Activated CD4-positive, alpha-beta T cell treated with anti-CD3 and anti-CD28 coated beads, Interleukin-10, Interleukin-2, amounts not matched to agents 100 ng/mL and 50 ng/mL, durations not matched to agents 16 hours and 8 hours (primary cell): ENCODE results near the gene SPSB4.

Source experiments
- DNase-seq: peaks from one replicate; pipeline ENCODE4 v3.0.0-alpha.2; 2020

SPSB4 gene

DNA sequence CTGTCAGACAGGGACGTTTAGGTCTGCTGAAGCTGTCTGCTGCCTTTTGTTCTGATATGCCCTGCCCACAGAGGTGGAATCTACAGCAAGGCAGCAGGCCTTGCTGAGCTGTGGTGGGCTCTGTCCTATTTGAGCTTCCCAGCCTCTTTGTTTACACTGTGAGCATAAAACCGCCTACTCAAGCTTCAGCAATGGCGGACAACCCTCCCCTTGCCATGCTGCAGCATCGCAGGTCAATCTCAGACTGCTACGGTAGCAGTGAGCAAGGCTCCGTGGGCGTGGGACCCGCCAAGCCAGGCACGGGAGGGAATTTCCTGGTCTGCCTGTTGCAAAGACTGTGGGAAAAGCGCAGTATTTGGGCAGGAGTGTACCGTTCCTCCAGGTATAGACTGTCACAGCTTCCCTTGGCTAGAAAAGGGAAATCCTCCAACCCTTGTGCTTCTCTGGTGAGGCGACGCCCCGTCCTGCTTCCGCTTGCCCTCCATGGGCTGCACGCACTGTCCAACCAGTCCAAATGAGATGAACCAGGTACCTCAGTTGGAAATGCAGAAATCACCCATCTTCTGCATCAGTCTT lies 71.4 kb downstream of the SPSB4 start:
- no peak for DNase-seq

GRCh38 chr3:141123677-141124410 lies 72.7 kb downstream of the SPSB4 start:
- no peak for DNase-seq

- DNase-seq, result no peak
Observed at GRCh38 chr3:141124715-141125114, 73.6 kb downstream of the SPSB4 start.

DNA sequence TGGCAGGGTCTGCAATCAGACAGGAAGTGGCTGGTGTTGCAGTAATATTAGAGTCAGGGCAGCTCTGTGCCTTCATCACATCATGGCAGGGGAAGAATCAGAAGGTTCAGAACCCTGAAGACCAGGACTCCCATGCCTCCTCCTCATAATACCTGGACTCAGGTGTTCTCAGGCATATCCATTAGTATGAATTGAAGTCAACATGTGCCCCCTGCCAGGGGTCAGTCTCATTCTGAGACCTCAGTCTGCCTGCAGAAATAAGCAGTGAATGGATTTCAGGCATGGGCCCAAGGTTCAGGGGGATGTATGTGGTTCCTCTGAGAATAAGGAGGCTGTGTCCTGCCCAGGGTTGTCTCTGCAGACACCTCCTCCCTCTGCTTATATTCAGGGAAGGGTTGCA lies 74.2 kb downstream of the SPSB4 start:
- no peak for DNase-seq

DNA sequence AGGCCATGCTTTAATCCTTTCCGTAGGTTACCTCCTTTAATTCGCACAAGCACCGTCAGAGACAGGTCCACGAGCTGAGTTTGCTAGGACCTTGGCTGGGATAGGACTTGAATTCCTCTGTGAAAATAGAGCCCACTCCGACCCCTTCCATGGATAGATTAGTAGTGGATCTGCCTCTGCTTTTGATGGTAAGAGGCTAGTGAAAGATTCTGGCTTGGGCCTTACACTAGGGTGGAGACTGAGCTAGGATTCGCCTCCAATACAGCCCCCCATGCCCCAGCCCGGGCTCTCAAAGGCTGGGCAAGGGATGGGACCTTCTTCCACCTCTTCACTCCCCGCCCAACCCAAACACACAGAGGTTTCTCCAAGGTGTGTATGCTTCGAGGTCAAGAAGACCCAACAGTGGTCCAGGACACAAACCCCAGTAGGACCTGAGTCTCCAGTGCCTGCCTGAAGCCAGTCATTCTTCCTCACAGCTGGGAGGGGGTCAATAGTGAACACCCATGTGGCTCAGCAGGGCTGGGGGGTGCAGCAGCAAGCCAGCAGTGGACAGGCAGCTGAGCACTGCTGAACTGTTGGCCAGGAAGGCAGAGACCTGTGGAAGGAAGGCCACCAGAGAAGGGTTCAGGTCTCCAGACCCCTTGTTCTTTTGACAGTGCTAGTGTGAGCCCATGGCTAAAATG lies 75.7 kb downstream of the SPSB4 start:
- DNase-seq, result no peak

- DNase-seq, result no peak
Observed at GRCh38 chr3:141127344-141128125, 76.4 kb downstream of the SPSB4 start.

DNA sequence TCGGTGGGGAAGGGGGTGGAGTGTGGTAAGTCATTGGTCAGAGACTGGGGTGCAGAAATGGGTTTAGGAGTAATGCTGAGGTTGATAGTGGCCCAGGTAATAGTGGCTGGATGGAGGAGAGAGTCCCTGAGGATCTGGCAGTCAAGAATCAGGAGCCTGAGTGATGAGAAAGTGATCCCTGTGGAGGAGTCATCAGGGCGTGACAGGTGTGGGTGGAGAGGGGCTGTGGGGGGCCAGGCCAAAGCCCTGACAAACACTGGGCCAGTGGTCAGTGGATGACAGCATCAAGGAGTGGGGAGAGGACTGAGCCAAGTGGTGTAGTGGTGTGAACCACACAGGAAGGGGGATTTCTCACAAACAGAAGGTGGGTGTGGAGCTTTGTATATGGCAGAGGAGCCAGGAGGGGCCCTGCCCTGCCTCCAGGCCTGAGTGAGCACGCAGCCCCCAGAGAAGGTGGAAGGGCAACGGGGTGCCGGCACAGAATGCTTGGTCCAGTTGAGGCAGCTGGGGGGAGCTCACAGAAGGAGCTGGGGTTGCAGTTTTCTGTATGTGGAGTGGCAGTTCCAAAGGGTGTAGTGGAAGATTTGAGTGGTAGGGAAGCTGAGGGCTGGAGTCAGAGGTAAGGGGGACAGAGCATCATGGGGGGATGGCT lies 77.1 kb downstream of the SPSB4 start:
- DNase-seq, result no peak

- DNase-seq, result no peak
Observed at GRCh38 chr3:141129049-141129448, 77.9 kb downstream of the SPSB4 start.

DNA sequence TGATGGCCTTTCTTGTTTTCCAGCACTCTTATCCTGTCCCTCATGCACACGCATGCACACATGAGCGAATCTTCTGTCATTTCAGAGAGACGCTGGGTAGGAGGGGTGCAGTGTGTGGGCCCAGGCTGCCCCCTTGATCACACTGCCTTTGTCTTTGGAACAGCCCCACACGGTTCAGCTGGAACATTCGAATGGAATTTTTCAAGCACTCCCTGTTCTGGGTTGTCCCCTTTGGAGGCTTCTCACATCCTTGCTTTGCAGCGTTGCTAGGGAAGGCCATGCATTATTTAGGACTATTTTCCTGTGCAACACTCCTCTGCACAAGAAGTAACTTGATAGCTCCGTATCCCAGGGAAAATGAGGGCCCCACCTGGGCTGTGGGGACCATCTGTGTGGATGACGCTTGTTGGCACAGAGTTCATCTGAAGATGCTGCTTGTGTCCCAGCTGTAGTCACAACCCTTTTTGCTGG lies 78.4 kb downstream of the SPSB4 start:
- DNase-seq, result no peak

DNA sequence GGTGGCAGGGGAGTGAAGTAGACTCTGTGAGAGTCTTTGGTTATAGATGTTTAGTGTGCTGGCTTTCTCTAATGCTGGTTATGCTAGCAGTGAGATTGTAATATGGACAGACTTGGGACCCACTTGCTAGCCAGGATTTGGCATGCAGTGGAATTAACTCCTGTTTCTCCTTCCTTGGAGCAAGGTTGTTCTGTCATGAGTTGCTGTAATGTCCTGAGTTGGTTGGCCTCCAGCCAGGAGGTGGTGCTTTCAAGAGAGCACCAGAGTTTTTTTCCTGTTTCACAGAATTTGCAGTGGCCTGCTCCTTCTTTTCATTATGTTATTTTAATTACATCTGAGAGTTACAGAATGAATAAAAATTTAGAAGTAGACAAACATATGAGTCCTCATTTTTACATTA lies 92.4 kb downstream of the SPSB4 start:
- no peak for DNase-seq

GRCh38 chr3:141146979-141147470 lies 95.9 kb downstream of the SPSB4 start:
- DNase-seq, result no peak

GRCh38 chr3:141147657-141148056 lies 96.5 kb downstream of the SPSB4 start:
- DNase-seq, result no peak

GRCh38 chr3:141148169-141148568 lies 97.0 kb downstream of the SPSB4 start:
- DNase-seq, result no peak

- DNase-seq, result no peak
Observed at GRCh38 chr3:141148770-141149169, 97.6 kb downstream of the SPSB4 start.

DNA sequence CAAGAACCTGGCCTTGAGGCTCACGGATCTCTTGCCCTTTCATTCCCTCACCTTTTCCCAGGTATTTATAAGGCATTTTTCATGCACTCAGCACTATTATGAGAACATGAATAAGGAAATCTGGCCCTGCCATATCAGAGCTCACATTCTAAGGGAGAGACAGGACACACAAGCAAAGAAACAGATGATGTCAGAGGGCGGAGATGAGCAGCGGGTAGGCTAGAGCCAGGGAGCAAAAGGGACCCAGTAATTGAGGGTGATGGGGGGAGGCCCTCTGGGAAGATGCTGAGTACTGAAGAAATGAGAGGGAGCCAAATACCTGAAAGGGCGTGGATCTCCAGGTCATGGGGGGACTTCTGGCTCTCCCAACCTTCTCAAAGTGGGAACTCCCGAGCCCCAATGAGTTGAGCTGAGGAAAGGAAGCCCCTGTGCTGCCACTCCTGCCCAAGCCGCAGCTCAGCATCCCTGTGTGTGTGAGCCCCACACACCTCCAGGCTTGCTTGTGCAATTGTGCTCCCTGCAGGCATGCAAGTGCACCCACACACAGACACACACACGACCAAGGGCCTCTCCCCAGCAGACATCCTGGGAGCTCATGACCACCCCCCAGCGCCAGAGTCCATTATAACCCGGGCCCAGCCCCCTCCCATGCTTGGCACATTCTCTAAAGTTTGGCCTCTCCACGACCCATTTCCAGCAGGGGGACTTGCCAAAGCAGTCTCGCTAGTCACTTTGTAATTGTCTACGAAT lies 99.1 kb downstream of the SPSB4 start:
- DNase-seq, result no peak

- no peak for DNase-seq
Observed at GRCh38 chr3:141150931-141151330, 99.8 kb downstream of the SPSB4 start.

DNA sequence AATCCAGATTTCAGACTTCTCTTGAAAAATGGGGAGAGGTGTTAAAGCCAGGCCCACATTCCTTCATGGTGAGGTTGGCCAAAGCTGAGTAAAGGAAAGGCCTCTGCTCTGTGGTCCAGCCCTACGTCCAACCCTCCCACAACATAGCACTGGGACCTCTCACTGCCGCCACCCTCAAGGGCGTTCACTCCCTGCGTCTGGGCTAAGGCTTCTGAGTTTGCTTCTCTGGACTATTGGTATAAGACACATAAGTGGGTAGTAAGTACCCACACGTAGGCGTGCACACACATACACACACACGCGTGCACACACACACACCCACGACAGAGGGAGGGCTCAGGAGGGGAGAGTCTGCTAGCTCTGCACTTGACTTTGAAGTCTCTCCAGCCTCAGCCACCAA lies 100.3 kb downstream of the SPSB4 start:
- DNase-seq, result no peak

GRCh38 chr3:141152130-141152529 lies 101.0 kb downstream of the SPSB4 start:
- no peak for DNase-seq

DNA sequence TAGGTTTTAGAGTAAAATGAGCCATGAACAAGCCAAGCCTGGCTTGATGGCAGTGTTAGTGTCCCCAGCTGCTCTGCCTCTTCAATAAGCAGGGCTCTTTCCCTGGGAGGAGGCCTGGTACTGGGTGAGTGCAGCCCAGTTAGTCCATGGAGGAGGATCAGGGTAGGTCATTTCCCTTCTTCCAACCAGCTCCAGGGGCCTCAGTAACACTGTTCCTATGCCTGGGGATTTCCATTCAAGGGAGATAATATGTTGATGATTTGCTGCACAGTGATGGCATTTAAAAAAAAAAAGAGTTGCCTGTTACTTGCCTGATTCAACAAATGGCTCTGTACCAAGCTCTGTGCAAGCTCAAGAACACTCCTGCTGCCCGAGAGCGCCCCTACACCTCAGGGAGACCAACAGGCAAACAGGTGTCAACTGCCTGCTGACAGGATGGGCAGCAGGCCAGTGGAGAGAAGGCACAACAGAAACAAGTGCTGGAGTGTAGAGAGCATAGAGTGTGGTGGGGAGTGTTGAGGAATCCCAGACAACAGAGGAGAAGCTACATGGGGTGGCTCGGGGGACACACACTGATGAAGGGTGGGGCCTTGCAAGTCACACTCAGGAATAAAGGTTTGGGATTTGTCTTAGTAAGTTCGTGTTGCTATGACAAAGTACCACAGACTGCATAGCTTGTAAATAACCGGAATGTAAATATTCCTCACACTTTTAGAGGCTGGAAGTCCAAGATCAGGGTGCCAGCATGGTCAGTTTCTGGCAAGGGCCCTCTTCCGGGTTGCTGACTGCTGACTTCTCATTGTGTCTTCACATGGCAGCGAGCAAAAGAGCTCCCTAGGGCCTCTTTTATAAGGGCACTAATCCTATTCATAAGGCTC lies 101.9 kb downstream of the SPSB4 start:
- no peak for DNase-seq

GRCh38 chr3:141153679-141153966 lies 102.5 kb downstream of the SPSB4 start:
- no peak for DNase-seq

DNA sequence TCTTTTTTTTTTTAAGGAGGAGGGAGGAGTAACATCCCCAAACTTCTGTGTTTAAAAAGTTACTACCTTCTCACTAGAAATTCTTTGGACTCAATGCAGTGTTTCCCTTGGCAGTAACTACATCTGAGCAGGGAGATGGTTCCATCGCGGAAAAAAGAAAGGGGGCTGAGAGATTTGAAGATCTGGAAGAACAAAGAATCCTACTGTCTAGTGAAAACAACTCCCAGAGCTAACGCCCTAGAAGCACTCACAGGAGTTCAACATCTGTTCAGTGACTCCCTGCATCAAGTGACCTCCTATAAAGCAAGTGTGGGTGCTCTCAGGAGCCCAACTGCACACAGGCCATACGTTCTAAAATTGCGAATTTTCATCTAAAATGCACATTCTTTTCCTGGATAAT lies 113.7 kb downstream of the SPSB4 start:
- no peak for DNase-seq
